ENCODE data around the gene LMO1.

The LMO1 gene

GRCh38 chr11:8263109-8263768, 439 bp downstream of the LMO1 start:
- peak; percentile 28 for DNase-seq

GRCh38 chr11:8262552-8263108, 1.0 kb downstream of the LMO1 start:
- no peak for DNase-seq

GRCh38 chr11:8261921-8262551, 1.6 kb downstream of the LMO1 start:
- no peak for DNase-seq

GRCh38 chr11:8261291-8261690, 2.4 kb downstream of the LMO1 start:
- no peak for DNase-seq

GRCh38 chr11:8260202-8260966, 3.3 kb downstream of the LMO1 start:
- no peak for DNase-seq

GRCh38 chr11:8259306-8259959, 4.2 kb downstream of the LMO1 start:
- no peak for DNase-seq

GRCh38 chr11:8258784-8259183, 4.9 kb downstream of the LMO1 start:
- no peak for DNase-seq

- no peak for DNase-seq
Observed at GRCh38 chr11:8258289-8258688, 5.4 kb downstream of the LMO1 start.

GRCh38 chr11:8257003-8257664, 6.5 kb downstream of the LMO1 start:
- no peak for DNase-seq

GRCh38 chr11:8256271-8257002, 7.2 kb downstream of the LMO1 start:
- no peak for DNase-seq

GRCh38 chr11:8253566-8253965, 10.1 kb downstream of the LMO1 start:
- no peak for DNase-seq

- no peak for DNase-seq
Observed at GRCh38 chr11:8252946-8253345, 10.7 kb downstream of the LMO1 start.

GRCh38 chr11:8252388-8252787, 11.3 kb downstream of the LMO1 start:
- DNase-seq = no peak

- no peak for DNase-seq
Observed at GRCh38 chr11:8251616-8252295, 11.9 kb downstream of the LMO1 start.

- no peak for DNase-seq
Observed at GRCh38 chr11:8250981-8251615, 12.6 kb downstream of the LMO1 start.

GRCh38 chr11:8250434-8250833, 13.2 kb downstream of the LMO1 start:
- DNase-seq = no peak

- no peak for DNase-seq
Observed at GRCh38 chr11:8249482-8249881, 14.2 kb downstream of the LMO1 start.

- DNase-seq = no peak
Observed at GRCh38 chr11:8248786-8249185, 14.9 kb downstream of the LMO1 start.

GRCh38 chr11:8247312-8247711, 16.4 kb downstream of the LMO1 start:
- no peak for DNase-seq

GRCh38 chr11:8243458-8243857, 20.2 kb downstream of the LMO1 start:
- no peak for DNase-seq
